HG02610 (cell line): ENCODE measurements around the gene DNA2.
"Not testable (repeated sequence)": the region's sequence is repeated elsewhere in the genome, so short reads cannot be mapped to it uniquely, and the experiment has no call there.

Source experiments
- ATAC-seq: cut with Tn5 transposase; IDR thresholded peaks from one replicate; pipeline ENCODE4 v1.9.1; 2021; ENCODE audit warnings: mild to moderate bottlenecking, moderate library complexity; ENCODE audit not compliant: unreplicated experiment

The DNA2 gene

DNA sequence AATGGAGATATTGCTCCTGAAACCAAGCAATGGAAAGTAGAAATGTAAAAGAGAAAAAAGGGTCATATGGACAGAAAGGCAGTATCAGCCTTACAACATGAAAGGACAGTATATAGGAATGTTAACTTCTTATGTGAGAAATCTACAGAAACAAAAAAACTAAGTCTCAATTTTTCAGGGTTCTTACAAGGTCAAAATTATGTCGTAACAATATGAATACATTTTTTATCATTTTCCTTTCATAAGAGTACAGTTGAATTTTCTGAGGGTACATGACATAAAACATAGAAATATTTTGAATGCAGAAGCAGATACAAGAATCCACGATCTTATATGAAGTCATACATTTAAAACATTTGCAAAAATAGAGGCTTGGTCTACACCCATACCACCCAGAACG lies 10.7 kb downstream of the DNA2 start:
- ATAC-seq: no peak

- ATAC-seq: not testable (repeated sequence)
These were observed 22.1 kb downstream of the DNA2 start for GRCh38 chr10:68449698-68450097.

DNA sequence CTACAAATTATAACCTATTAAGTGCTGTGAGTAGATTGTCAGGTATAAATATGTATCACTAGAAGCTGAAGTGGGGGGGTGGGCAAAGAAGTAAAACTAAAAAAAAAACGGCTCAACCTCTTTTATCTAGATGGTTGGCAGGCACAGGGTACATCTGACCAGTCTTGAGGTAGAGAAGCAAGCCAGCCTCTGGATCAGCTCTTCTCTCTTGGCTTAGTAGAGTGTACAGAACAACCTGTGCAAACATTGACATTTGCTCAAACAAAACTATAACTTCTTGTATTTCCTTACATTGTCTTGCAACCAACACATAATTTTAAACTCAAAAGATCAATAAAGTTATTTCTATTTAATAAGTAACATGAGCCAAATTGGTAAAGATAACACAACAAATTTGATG lies 25.6 kb downstream of the DNA2 start:
- no peak for ATAC-seq

DNA sequence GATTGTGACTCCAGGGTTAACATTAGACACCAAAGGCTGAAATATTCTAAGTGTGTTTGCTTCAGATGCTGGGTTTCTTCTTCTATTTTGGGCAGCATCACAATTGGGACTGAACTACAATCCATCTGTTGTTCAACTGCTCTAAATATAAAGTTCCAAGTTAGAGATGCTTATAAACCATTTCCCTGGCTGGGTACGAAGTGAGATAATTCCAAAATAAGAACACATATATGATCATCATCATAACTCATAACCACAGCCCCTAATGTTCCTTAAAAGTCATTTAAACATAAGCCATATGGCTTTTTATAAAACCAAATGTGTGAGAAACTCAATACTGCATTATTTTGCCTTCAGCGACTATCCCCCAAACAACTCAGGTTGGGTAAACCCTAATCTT lies 28.8 kb downstream of the DNA2 start:
- ATAC-seq: no peak

GRCh38 chr10:68440898-68441297 lies 30.9 kb downstream of the DNA2 start:
- ATAC-seq: no peak

DNA sequence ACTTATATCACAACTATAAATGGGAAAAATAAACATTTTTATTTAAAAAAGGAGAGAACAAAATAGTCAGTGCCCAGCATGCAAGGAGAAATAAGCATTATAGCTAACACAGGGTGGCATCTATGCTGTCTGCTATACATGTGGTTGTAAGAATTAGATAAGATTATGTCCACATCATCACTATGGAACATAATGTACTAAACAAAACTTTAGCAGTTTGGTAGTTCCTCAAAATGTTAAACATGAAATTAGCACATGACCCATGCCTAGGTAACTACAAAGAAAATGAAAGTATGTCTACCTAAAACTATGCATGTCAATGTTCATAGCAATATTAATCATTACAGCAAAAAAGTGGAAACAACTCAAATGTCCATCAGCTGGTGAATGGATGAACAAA lies 36.0 kb downstream of the DNA2 start:
- no peak for ATAC-seq

- no peak for ATAC-seq
These were observed 37.1 kb downstream of the DNA2 start for GRCh38 chr10:68434657-68435056.

DNA sequence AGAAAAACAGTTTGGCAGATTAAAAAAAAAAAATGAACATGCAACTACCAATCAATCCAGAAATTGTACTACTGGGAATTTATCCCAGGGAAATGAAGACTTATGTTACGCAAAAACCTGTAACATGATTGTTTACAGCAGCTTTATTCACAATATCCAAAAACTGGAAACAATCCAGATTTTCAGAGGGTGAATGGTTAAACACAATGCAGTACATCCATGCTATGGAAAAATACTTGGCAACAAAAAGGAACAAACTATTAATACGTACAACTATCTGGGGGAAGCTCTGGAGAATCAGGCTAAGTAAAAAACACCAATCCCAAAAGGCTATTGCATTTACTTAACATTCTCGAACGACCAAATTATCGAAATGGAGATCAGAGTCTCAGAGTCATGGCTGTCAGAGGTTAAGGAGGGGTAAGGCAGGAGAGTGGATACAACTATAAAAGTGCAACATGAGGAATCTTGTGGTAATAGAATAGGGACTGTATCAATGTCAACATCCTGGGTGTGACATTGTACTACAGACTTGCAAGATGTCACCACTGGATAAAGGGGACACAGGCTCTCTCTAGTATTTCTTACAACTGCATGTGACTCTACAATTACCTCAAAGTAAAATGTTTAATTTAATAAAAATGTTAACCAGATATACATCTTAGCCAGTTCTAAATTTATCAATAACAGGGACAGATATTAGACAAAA lies 43.2 kb downstream of the DNA2 start:
- ATAC-seq: no peak

GRCh38 chr10:68424454-68425014 lies 47.2 kb downstream of the DNA2 start:
- ATAC-seq: no peak

- ATAC-seq: no peak
These were observed 48.3 kb downstream of the DNA2 start for GRCh38 chr10:68423522-68423921.

- no peak for ATAC-seq
These were observed 52.4 kb downstream of the DNA2 start for GRCh38 chr10:68419376-68419775.

DNA sequence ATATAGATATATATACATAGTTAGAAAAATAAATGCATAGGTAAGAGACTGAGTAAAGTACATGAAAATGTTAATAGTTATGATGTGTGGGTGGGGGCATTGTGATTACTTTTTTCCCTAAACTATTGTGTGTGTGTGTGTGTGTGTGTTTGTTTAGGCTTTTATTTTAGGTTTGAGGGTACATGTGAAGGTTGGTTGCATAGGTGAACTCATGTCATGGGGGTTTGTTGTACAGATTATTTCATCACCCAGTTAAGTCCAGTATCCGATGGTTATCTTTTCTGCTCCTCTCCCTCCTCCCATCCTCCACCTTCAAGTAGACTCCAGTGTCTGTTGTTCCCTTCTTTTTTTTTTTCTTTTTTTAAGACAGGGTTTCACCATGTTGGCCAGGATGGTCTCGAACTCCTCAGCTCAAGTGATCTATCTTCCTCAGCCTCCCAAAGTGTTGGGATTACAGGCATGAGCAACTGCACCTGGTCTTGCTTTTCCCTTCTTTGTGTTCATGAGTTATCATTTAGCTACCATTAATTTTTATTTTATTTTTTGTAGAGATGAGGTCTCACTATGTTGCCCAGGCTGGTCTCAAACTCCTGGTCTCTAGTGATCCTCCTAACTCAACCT lies 62.8 kb downstream of the DNA2 start:
- ATAC-seq: no peak

DNA sequence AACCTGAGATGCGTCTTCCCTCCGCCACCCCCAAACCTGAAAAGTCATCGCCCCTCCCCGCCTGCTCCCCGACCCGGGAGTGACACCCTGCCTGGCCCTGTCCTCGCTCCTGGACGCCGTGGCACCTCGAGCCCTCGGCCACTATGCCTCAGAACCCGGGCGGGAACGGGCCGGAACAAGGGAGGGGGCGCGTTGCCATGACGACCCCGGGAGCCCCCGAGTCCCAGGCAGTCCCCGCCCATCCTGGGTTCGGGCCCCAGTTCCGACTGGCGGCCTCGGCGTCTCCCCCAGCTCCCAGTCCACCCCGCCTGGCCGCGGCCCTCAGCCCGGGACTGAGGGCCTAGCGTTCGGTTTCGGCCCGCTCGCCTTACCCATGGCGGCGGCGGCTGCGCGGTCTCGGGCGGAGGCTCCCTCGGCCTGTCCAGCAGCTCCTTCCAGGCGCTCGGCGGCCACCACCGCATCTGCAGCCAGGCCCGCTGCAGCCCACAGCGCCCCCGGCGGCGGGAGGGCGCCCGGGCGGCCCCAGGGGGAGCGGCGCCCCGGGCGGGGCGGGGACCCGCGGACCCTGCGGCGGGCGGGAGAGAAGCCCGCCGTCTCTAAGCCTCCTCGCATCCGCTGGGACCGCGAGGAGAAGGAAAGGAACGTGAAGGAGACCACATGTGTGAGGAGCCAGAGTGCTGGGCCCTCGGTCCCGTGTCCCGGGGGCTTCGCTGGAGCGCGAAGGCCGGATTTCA lies 64.8 kb downstream of the DNA2 start, which contains the start of gene RUFY2:
RUFY2 (minus strand) TSS at position 463 of the 734 bp plus-strand sequence; CDS start at position 375, 88 bp downstream.
- ATAC-seq: peak; percentile 95

DNA sequence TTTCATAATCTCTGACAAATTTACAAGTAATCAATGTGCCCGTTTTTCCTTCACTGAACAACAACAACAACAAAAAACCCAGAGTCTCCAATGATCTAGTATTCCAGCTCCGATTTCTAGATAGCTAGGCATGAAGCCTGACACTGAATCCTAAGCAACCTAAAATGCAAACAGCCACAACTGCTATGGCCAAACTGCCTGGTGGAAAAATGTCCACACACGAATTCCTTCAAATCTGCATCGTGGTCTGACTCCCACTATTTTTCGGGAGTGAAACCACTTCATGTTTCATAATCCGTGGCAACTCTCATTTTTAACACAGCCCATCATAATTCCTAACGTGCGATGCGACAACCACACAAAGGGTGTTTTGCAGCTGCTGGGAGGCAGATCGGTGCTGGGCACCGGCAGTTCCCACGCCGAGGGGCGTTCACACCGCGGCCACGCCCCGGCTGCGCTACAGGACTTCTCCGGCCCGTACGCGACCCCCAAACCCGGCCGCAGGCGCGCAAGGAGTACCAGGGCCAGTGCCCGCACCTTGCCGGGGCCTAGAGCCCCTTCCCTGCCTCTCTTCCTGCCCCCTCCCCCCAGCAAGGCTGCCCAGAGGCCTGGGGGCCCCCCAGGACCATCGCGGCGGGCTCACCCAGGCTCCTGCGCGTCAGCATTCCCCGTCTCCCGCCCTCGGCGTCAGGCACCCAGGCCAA lies 65.5 kb downstream of the DNA2 start:
- peak; percentile 34 for ATAC-seq

DNA sequence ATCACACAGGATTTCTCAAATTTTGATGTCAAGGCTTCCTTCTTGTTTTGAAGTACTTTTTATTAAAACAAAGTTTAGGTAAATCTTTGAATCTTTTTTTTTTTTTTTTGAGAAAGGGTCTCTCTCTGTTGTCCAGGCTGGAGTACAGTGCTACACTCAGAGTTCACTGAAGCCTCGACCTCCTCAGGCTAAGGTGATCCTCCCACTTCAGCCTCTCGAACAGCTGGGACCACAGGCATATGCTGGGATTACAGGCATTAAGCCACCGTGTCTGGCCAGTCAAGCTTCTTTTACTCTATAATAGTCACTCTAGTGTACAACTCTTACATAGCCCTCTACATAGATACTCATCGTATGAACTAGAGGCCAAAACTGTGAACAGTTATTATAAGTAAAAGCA lies 68.1 kb downstream of the DNA2 start:
- no peak for ATAC-seq

DNA sequence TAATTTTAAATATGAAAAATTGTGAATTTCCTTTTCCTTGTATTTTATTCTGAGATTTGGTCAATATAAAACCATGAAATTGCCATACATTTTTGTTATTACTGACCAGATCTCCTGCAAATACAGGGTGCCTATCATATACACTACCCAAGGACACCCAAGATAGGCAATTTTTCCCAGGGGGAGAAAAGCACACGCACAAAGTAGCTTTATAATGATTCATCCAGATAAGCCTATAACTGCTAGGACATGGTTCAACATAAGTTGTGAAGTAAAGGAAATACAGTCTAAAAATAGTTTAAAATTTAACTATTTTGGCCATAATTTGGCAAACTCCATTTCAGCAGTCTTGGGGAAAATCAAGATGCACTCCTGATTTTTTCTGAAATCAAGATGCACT lies 69.5 kb downstream of the DNA2 start:
- no peak for ATAC-seq

- no peak for ATAC-seq
These were observed 74.8 kb downstream of the DNA2 start for GRCh38 chr10:68397005-68397404.

DNA sequence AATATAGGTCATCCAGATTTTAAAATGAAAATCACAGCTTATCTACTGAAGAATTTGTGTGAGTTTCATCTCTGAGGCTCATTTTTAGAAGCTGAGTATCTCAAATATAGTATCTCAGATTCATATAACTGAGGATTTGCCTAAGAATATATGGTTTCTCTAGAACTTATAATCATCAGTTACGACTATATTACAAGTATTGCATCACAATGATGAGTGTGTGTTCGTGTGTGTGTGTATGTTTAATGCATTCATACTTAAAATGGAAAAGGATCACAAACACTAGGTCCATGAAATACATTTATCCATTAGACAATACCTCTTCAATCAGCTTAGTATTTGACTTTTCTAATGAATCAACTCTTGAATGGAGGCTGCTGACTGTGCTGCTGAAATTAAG lies 86.0 kb downstream of the DNA2 start:
- no peak for ATAC-seq

- no peak for ATAC-seq
These were observed 100.2 kb downstream of the DNA2 start for GRCh38 chr10:68371604-68372003.

DNA sequence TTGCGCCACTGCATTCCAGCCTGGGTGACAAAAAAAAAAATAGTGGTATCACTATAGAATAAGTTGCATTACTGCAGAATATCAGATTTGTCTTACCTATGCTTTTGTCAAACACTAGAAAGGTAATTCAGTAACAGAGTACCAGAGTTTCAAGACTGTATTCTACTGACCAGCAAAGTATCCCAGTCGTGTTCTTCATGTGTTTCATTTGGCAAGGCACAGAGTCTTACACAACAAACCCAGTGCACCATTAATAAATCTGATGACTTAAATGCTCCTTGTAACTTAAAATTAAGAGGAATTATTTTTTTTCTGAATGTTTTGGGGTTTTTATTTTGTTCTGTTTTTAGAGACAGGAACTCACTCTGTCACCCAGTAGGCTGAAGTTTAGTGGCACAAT lies 104.7 kb downstream of the DNA2 start:
- no peak for ATAC-seq

DNA sequence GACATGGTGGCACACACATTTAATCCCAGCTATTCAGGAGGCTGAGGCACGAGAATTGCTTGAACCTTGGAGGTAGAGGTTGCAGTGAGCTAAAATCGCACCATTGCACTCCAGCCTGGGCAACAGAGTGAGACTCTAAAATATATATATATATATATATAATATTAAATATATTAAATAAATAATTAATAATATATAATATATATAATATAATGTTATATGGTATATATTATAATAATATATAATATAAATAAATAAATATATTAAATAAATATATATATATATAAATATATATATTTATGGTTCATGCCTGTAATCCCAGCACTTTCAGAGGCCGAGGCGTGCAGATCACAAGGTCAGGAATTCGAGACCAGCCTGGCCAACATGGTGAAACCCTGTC lies 105.2 kb downstream of the DNA2 start:
- no peak for ATAC-seq
